Testis (tissue), 3 donors: Measurements from ENCODE around the gene CCT2. TPM values are rescaled to one million over a fixed set of nuclear protein-coding genes. Genes with fewer than 3 reads are reported as not detected.

Experiments used
- microRNA-seq, 2 donors: library from miRNA; unstranded; fragments of <30 nt; microRNA quantifications; one replicate each; pipeline ENCODE4, GENCODE V29; 2016; ENCODE audit warnings: borderline number of aligned reads in 2 of 2, borderline replicate concordance in 1 of 2
- polyA plus RNA-seq: library from polyadenylated mRNA; stranded (reverse); fragments of 350-450 nt; fragmentation: Illumina TruSeq; extraction: RNeasy Lipid Tissue Mini Kit (QIAGEN cat#74804); gene quantifications from one replicate; pipeline ENCODE4 v1.2.3, GENCODE V29; 2014; ENCODE audit warnings: low read depth, low replicate concordance; ENCODE audit not compliant: insufficient read depth
- small RNA-seq, 2 donors: library from RNA; depleted of rRNA; stranded (forward); fragments of <200 nt; gene quantifications; one replicate each; pipeline ENCODE3, GENCODE V24; 2016
- total RNA-seq, 2 donors: library from RNA; depleted of rRNA; stranded (reverse); fragments of >200 nt; gene quantifications; one replicate each; pipeline ENCODE4 v1.2.3, GENCODE V29; 2016

CCT2 gene
- total and polyA plus RNA-seq, 3 donors from 2014 or later: 213 to 401 (median 248) TPM

Small RNAs within 50 kb of the gene (microRNA-seq; reads per million reads assigned to microRNA genes)
- 0 reads per million in 2 donors for gene MIR3913-1
- 0 reads per million in 2 donors for gene MIR3913-2

Small RNAs within 50 kb of the gene (small RNA-seq; reads per million reads assigned to genes)
- gene MIR3913-1: 0.92 to 0.94 reads per million in 2 donors

Other genes with a start within 250 kb of the CCT2 start
- 1 to 10 TPM; 3.4 to 9.7 TPM for gene LYZ, start 237.1 kb upstream of the CCT2 start, total RNA-seq
- gene LYZ, start 237.1 kb upstream of the CCT2 start, polyA plus RNA-seq: 203 TPM
- gene YEATS4, start 225.7 kb upstream of the CCT2 start, total RNA-seq: 10 to 100 TPM; 43.8 to 48.4 TPM
- gene YEATS4, start 225.7 kb upstream of the CCT2 start, polyA plus RNA-seq: 112 TPM
- gene FRS2, start 115.1 kb upstream of the CCT2 start, total RNA-seq: 10 to 100 TPM; 38.3 to 47.8 TPM
- gene FRS2, start 115.1 kb upstream of the CCT2 start, polyA plus RNA-seq: 21.6 TPM
- gene LRRC10, start 25.4 kb downstream of the CCT2 start, total RNA-seq: under 1 TPM in 1 of 2 donors, not detected in 1; 0.12 TPM
- not detected for gene LRRC10, start 25.4 kb downstream of the CCT2 start, polyA plus RNA-seq
- 1 to 10 TPM in 1 of 2 donors, under 1 TPM in 1; 0.74 to 2.1 TPM for gene BEST3, start 113.8 kb downstream of the CCT2 start, total RNA-seq
- gene BEST3, start 113.8 kb downstream of the CCT2 start, polyA plus RNA-seq: 9.8 TPM
- 100 to 1,000 TPM in 1 of 2 donors, 10 to 100 TPM in 1; 50.9 to 105 TPM for gene RAB3IP, start 153.4 kb downstream of the CCT2 start, total RNA-seq
- 133 TPM for gene RAB3IP, start 153.4 kb downstream of the CCT2 start, polyA plus RNA-seq
- 1 to 10 TPM in 1 of 2 donors, under 1 TPM in 1; 0.87 to 1.0 TPM for gene MYRFL, start 239.8 kb downstream of the CCT2 start, total RNA-seq
- gene MYRFL, start 239.8 kb downstream of the CCT2 start, polyA plus RNA-seq: 8.0 TPM